HepG2 (cell line): ENCODE measurements around the gene MBLAC1. TPM values are rescaled to one million over a fixed set of nuclear protein-coding genes. Genes with fewer than 3 reads are reported as not detected.

Experiments used
- AKAP8 ChIP-seq: sonication (generic); formaldehyde crosslinking; IDR thresholded peaks from 2 replicates; pipeline ENCODE4 v1.5.1; 2020; ENCODE audit warnings: mild to moderate bottlenecking, missing genetic modification reagents
- CHCHD3 ChIP-seq: sonication (generic); formaldehyde crosslinking; IDR thresholded peaks from 2 replicates; pipeline ENCODE4 v1.8.0; 2022; ENCODE audit warnings: mild to moderate bottlenecking, missing genetic modification reagents, moderate library complexity
- DBP ChIP-seq: sonication (generic); formaldehyde crosslinking; IDR thresholded peaks from 2 replicates; pipeline ENCODE4 v1.4.0; 2020; ENCODE audit warnings: missing genetic modification reagents; ENCODE audit errors: not compliant biosample characterization
- FLYWCH1 ChIP-seq: sonication (generic); formaldehyde crosslinking; IDR thresholded peaks from 2 replicates; pipeline ENCODE4 v1.8.1; 2023; ENCODE audit warnings: mild to moderate bottlenecking, missing genetic modification reagents
- HNRNPH1 ChIP-seq: fragments of 200-400 bp; formaldehyde crosslinking; optimal IDR thresholded peaks from 2 replicates; pipeline ENCODE3; 2017; ENCODE audit warnings: mild to moderate bottlenecking, low read depth, low read length
- PHF21A ChIP-seq: sonication (generic); formaldehyde crosslinking; IDR thresholded peaks from 2 replicates; pipeline ENCODE4 v1.5.0; 2020; ENCODE audit warnings: mild to moderate bottlenecking, missing genetic modification reagents
- PHF5A ChIP-seq: IDR thresholded peaks from one replicate; pipeline ENCODE4 v1.6.1; 2018; ENCODE audit warnings: low read depth, missing genetic modification reagents; ENCODE audit not compliant: unreplicated experiment
- REPIN1 ChIP-seq: sonication (generic); formaldehyde crosslinking; IDR thresholded peaks from 2 replicates; pipeline ENCODE4 v1.8.0; 2022; ENCODE audit warnings: missing genetic modification reagents, low read depth, mild to moderate bottlenecking, borderline replicate concordance
- SP2 ChIP-seq: sonication (generic); formaldehyde crosslinking; IDR thresholded peaks from 2 replicates; pipeline ENCODE4 v1.5.1; 2020; ENCODE audit warnings: mild to moderate bottlenecking, missing genetic modification reagents
- TCF7 ChIP-seq: sonication (generic); IDR thresholded peaks from 2 replicates; pipeline ENCODE4 v1.6.1; 2016; ENCODE audit warnings: antibody characterized with exemption, low read depth
- ZBTB3 ChIP-seq: sonication (generic); formaldehyde crosslinking; IDR thresholded peaks from 2 replicates; pipeline ENCODE4 v1.4.0; 2020; ENCODE audit warnings: low read depth, mild to moderate bottlenecking, moderate library complexity, missing genetic modification reagents, borderline replicate concordance
- ZFP62 ChIP-seq: sonication (generic); formaldehyde crosslinking; IDR thresholded peaks from 2 replicates; pipeline ENCODE4 v1.4.0; 2020; ENCODE audit warnings: missing genetic modification reagents
- ZNF10 ChIP-seq: sonication (generic); formaldehyde crosslinking; IDR thresholded peaks from 2 replicates; pipeline ENCODE4 v1.4.0; 2020; ENCODE audit warnings: mild to moderate bottlenecking, low read depth, missing genetic modification reagents, borderline replicate concordance
- ZNF264 ChIP-seq: sonication (generic); formaldehyde crosslinking; IDR thresholded peaks from 2 replicates; pipeline ENCODE4 v1.4.0; 2020; ENCODE audit warnings: missing genetic modification reagents
- ZNF337 ChIP-seq: sonication (generic); formaldehyde crosslinking; IDR thresholded peaks from 2 replicates; pipeline ENCODE4 v1.5.1; 2020; ENCODE audit warnings: missing genetic modification reagents, low read depth, mild to moderate bottlenecking, borderline replicate concordance
- ZNF33A ChIP-seq: sonication (generic); formaldehyde crosslinking; IDR thresholded peaks from 2 replicates; pipeline ENCODE4 v1.5.1; 2020; ENCODE audit warnings: missing genetic modification reagents, mild to moderate bottlenecking, moderate library complexity, borderline replicate concordance
- ZNF782 ChIP-seq: sonication (generic); formaldehyde crosslinking; IDR thresholded peaks from 2 replicates; pipeline ENCODE4 v1.4.0; 2020; ENCODE audit warnings: missing genetic modification reagents, mild to moderate bottlenecking, borderline replicate concordance
- polyA plus RNA-seq, 8 experiments: library from polyadenylated mRNA; depleted of rRNA in 3 of 8; stranded (reverse) in 7 of 8; unstranded in 1 of 8; fragments of >200 nt; fragmentation: Illumina TruSeq in 4 of 8; extraction: Trizol in 4 of 8; gene quantifications; 2 replicates each; pipeline versions ENCODE4 v1.2.1 to v1.2.3, GENCODE V29; 2011 to 2016; ENCODE audit warnings: low read depth in 4 of 8, missing spikeins in 1 of 8, mixed read lengths in 1 of 8; ENCODE audit not compliant: insufficient read depth in 1 of 8
- total RNA-seq, 5 experiments: library from RNA; depleted of rRNA; stranded (reverse); fragments of >200 nt; fragmentation: Illumina TruSeq; extraction: Trizol; gene quantifications; 2 replicates each; pipeline ENCODE4 v1.2.3, GENCODE V29; 2016; ENCODE audit warnings: low read depth in 1 of 5
- TF ChIP-seq, protein P1 (sequence below): sonication (generic); formaldehyde crosslinking; IDR thresholded peaks from 2 replicates; pipeline ENCODE4 v1.4.0; 2020; ENCODE audit warnings: missing genetic modification reagents, borderline replicate concordance
- TF ChIP-seq, protein P2 (sequence below): IDR thresholded peaks from 2 replicates; pipeline ENCODE4 v1.6.1; 2012; ENCODE audit warnings: inconsistent platforms
- TF ChIP-seq, protein P3 (sequence below): sonication (generic); formaldehyde crosslinking; IDR thresholded peaks from 2 replicates; pipeline ENCODE4 v1.4.0; 2020; ENCODE audit warnings: missing genetic modification reagents, borderline replicate concordance

The MBLAC1 gene
- total and polyA plus RNA-seq, 2 of the 13 experiments (the other 11 are each of a cell fraction or from before 2014, with no cell fraction given), result 0.79 to 2.1 TPM

GRCh38 chr7:100126931-100127865 is at the start of gene MBLAC1 (continued):
- TF ChIP-seq PHF5A, result peak; percentile 10
- TF ChIP-seq SP2 (CRISPR knock-in tag), result peak; percentile 38; the same call in 1 of the 2 replicates
- TF ChIP-seq REPIN1 (CRISPR knock-in tag), result peak; percentile 70; the same call in 1 of the 2 replicates
- TF ChIP-seq AKAP8, result no peak; the same call in 1 of the 2 replicates
- no peak for TF ChIP-seq DBP (CRISPR knock-in tag)
- TF ChIP-seq CHCHD3 (CRISPR knock-in tag), result no peak
- no peak for TF ChIP-seq ZNF33A (CRISPR knock-in tag)
- no peak for TF ChIP-seq TCF7
- TF ChIP-seq, protein P1, sequence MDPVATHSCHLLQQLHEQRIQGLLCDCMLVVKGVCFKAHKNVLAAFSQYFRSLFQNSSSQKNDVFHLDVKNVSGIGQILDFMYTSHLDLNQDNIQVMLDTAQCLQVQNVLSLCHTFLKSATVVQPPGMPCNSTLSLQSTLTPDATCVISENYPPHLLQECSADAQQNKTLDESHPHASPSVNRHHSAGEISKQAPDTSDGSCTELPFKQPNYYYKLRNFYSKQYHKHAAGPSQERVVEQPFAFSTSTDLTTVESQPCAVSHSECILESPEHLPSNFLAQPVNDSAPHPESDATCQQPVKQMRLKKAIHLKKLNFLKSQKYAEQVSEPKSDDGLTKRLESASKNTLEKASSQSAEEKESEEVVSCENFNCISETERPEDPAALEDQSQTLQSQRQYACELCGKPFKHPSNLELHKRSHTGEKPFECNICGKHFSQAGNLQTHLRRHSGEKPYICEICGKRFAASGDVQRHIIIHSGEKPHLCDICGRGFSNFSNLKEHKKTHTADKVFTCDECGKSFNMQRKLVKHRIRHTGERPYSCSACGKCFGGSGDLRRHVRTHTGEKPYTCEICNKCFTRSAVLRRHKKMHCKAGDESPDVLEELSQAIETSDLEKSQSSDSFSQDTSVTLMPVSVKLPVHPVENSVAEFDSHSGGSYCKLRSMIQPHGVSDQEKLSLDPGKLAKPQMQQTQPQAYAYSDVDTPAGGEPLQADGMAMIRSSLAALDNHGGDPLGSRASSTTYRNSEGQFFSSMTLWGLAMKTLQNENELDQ (CRISPR knock-in tag), result no peak
- TF ChIP-seq ZBTB3 (CRISPR knock-in tag), result no peak
- peak; percentile 36; the same call in 1 of the 2 replicates for TF ChIP-seq PHF21A (CRISPR knock-in tag)
- 0 out of 2 replicates have a peak, but pooled peaks have one; percentile 52 for TF ChIP-seq ZNF264 (CRISPR knock-in tag)
- TF ChIP-seq, protein P2, sequence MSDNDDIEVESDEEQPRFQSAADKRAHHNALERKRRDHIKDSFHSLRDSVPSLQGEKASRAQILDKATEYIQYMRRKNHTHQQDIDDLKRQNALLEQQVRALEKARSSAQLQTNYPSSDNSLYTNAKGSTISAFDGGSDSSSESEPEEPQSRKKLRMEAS, result peak; percentile 3; the same call in 1 of the 2 replicates
- 0 out of 2 replicates have a peak, but pooled peaks have one; percentile 44 for TF ChIP-seq FLYWCH1 (CRISPR knock-in tag)
- no peak for TF ChIP-seq ZNF10 (CRISPR knock-in tag)
- no peak for TF ChIP-seq ZFP62 (CRISPR knock-in tag)
- TF ChIP-seq ZNF337, result no peak
- TF ChIP-seq, protein P3, sequence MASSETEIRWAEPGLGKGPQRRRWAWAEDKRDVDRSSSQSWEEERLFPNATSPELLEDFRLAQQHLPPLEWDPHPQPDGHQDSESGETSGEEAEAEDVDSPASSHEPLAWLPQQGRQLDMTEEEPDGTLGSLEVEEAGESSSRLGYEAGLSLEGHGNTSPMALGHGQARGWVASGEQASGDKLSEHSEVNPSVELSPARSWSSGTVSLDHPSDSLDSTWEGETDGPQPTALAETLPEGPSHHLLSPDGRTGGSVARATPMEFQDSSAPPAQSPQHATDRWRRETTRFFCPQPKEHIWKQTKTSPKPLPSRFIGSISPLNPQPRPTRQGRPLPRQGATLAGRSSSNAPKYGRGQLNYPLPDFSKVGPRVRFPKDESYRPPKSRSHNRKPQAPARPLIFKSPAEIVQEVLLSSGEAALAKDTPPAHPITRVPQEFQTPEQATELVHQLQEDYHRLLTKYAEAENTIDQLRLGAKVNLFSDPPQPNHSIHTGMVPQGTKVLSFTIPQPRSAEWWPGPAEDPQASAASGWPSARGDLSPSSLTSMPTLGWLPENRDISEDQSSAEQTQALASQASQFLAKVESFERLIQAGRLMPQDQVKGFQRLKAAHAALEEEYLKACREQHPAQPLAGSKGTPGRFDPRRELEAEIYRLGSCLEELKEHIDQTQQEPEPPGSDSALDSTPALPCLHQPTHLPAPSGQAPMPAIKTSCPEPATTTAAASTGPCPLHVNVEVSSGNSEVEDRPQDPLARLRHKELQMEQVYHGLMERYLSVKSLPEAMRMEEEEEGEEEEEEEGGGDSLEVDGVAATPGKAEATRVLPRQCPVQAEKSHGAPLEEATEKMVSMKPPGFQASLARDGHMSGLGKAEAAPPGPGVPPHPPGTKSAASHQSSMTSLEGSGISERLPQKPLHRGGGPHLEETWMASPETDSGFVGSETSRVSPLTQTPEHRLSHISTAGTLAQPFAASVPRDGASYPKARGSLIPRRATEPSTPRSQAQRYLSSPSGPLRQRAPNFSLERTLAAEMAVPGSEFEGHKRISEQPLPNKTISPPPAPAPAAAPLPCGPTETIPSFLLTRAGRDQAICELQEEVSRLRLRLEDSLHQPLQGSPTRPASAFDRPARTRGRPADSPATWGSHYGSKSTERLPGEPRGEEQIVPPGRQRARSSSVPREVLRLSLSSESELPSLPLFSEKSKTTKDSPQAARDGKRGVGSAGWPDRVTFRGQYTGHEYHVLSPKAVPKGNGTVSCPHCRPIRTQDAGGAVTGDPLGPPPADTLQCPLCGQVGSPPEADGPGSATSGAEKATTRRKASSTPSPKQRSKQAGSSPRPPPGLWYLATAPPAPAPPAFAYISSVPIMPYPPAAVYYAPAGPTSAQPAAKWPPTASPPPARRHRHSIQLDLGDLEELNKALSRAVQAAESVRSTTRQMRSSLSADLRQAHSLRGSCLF (CRISPR knock-in tag), result no peak
- TF ChIP-seq ZNF782 (CRISPR knock-in tag), result no peak
- TF ChIP-seq HNRNPH1, result no peak
